Sigmoid colon (tissue), 7 donors: Measurements from ENCODE around the gene CCL14. TPM values are rescaled to one million over a fixed set of nuclear protein-coding genes. Genes with fewer than 3 reads are reported as not detected.
A peak's percentile ranks its signal among the peaks of the same experiment; 100 is the strongest.
"Not testable (repeated sequence)": the region's sequence is repeated elsewhere in the genome, so short reads cannot be mapped to it uniquely, and the experiment has no call there.

Experiments used
- DNase-seq: peaks from one replicate; pipeline ENCODE4 v3.0.0-alpha.2; 2019
- H3K27ac ChIP-seq, 4 donors: fragments of 200-600 bp; sonication (generic); one replicate each; pipeline ENCODE4 v1.5.1; 2016 to 2019; ENCODE audit warnings: mild to moderate bottlenecking in 1 of 4
- H3K27me3 ChIP-seq, 3 donors: fragments of 200-600 bp; sonication (generic); one replicate each; pipeline ENCODE4 v1.5.1; 2019; ENCODE audit warnings: mild to moderate bottlenecking in 1 of 3
- H3K36me3 ChIP-seq, 4 donors: fragments of 200-600 bp; sonication (generic); one replicate each; pipeline ENCODE4 v1.5.1; 2016 to 2019
- H3K4me1 ChIP-seq, 4 donors: fragments of 200-600 bp; sonication (generic); one replicate each; pipeline ENCODE4 v1.5.1; 2017 to 2019
- H3K4me3 ChIP-seq, 4 donors: fragments of 200-600 bp; sonication (generic); one replicate each; pipeline ENCODE4 v1.5.1; 2017 to 2019; ENCODE audit warnings: mild to moderate bottlenecking in 2 of 4, moderate library complexity in 1 of 4
- H3K9me3 ChIP-seq, 4 donors: fragments of 200-600 bp in 3 of 4; sonication (generic) in 3 of 4; one replicate each; pipeline versions ENCODE4 v1.5.1 to v1.6.1; 2013 to 2019
- CTCF ChIP-seq, 4 experiments: fragments of 450-650 bp in 3 of 4; fragments of 200-600 bp in 1 of 4; IDR thresholded peaks; one replicate each; pipeline ENCODE4 v1.5.1; 2016 to 2019; ENCODE audit warnings: antibody characterized with exemption in 4 of 4, mild to moderate bottlenecking in 3 of 4, moderate library complexity in 2 of 4
- EP300 ChIP-seq, 4 donors: sonication (generic); formaldehyde crosslinking; IDR thresholded peaks; one replicate each; pipeline ENCODE4 v1.6.1; 2017; ENCODE audit warnings: antibody characterized with exemption in 4 of 4
- POLR2A ChIP-seq, 2 donors: fragments of 450-650 bp; IDR thresholded peaks; one replicate each; pipeline ENCODE4 v1.6.1; 2016; ENCODE audit warnings: antibody characterized with exemption in 2 of 2, mild to moderate bottlenecking in 2 of 2, moderate library complexity in 2 of 2
- POLR2AphosphoS5 ChIP-seq, 4 donors: sonication (generic); formaldehyde crosslinking; IDR thresholded peaks; one replicate each; pipeline ENCODE4 v1.6.1; 2017; ENCODE audit warnings: antibody characterized with exemption in 4 of 4
- WGBS, 2 donors: extraction: QIAGEN DNeasy Blood & Tissue Kit; methylation state at CpG; one replicate each; pipeline ENCODE4 v1.1.7; 2013; 5-methylcytosine and 5-hydroxymethylcytosine counted together
- intact Hi-C: fragments of 100-400 bp; cut with DNase I; formaldehyde crosslinking; loops from one replicate; pipeline ENCODE4 v1.15.1; 2023
- polyA plus RNA-seq, 3 donors: library from polyadenylated mRNA; stranded (reverse); fragments of 200-250 nt; gene quantifications; one replicate each; pipeline ENCODE4 v1.2.3, GENCODE V29; 2013
- total RNA-seq, 4 donors: library from RNA; depleted of rRNA; stranded (reverse); fragments of >200 nt; gene quantifications; one replicate each; pipeline ENCODE4 v1.1.0, GENCODE V29; 2016
- donor health status: healthy with polysubstance abuse.
- donor health status: Bipolar disorder and iron deficiency.
- donor health status: healthy.

CCL14 gene
- total and polyA plus RNA-seq, 7 donors, result 0.60 to 30.0 (median 18.7) TPM; not detected in 1

DNA sequence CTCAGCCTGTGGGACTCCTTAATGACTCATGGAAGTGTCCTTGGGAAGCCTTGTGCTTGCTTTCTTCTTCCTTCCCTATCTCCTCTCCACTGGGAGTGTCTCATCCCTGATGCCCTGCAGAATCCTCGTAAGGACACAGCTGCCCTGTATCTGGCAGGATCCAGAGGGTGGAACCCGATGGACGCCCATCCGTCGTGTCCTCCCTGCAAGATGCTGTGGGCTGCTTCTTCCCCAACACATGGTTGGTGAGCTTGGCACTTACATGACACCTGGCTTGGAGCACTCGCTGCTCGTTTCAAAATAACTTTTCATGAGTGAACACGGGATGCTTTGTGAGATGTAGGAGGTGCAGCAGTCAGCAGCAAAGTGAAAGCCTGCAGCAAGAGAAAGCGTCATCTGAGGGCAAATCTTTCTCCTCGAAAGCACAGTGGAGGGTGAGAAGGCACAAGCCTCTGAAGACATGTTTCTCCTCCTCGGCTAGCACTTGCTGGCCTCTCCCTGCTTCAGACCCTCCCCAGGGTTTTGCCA lies 11.6 kb upstream of the CCL14 start:
- Histone ChIP-seq H3K36me3 (no peaks in the 10 kb centered on the region), H3K9me3 (peaks cover 0 to 3% (median 0%) of the 10 kb centered on the region in 4 donors), H3K27ac (no peak overlapping the region), H3K4me1 (peaks cover 0 to 6% (median 0%) of the 10 kb centered on the region in 4 donors), H3K27me3 (no peaks in the 10 kb centered on the region), H3K4me3 (no peak overlapping the region)
- TF ChIP-seq POLR2AphosphoS5 (IDR thresholded peaks at IDR 0.05) (no peak), CTCF (IDR thresholded peaks at IDR 0.05) (no peak), EP300 (IDR thresholded peaks at IDR 0.05) (no peak)
- intact Hi-C loops, result no loop called here
- 83% methylated on average over 11 of the region's 11 CpGs for WGBS, 2 donors
- DNase-seq, result no peak

- H3K9me3 ChIP-seq, H3K4me1 ChIP-seq, H3K27me3 ChIP-seq, DNase-seq, H3K36me3 ChIP-seq, H3K27ac ChIP-seq, intact Hi-C loops, H3K4me3 ChIP-seq: not testable (repeated sequence)
- 77 to 92% methylated on average over 2 of the region's 2 CpGs for WGBS, 2 donors
Observed at GRCh38 chr17:35995346-35995745, 8.8 kb upstream of the CCL14 start.

GRCh38 chr17:35991075-35991474 lies 4.5 kb upstream of the CCL14 start:
- H3K36me3 ChIP-seq, result no peaks in the 10 kb centered on the region
- WGBS, 2 donors, result 23 to 75% methylated on average over 2 of the region's 2 CpGs
- H3K27ac ChIP-seq, result no peak overlapping the region
- TF ChIP-seq EP300 (IDR thresholded peaks at IDR 0.05), result no peak
- no peak for TF ChIP-seq CTCF (IDR thresholded peaks at IDR 0.05)
- no peak for TF ChIP-seq POLR2AphosphoS5 (IDR thresholded peaks at IDR 0.05)
- no peak overlapping the region for H3K4me3 ChIP-seq
- H3K27me3 ChIP-seq, result peaks cover 0 to 6% (median 0%) of the 10 kb centered on the region in 3 donors
- no peaks in the 10 kb centered on the region for H3K4me1 ChIP-seq
- intact Hi-C loops, result no loop called here
- no peak for DNase-seq
- H3K9me3 ChIP-seq, result peaks cover 0 to 5% (median 0%) of the 10 kb centered on the region in 4 donors

DNA sequence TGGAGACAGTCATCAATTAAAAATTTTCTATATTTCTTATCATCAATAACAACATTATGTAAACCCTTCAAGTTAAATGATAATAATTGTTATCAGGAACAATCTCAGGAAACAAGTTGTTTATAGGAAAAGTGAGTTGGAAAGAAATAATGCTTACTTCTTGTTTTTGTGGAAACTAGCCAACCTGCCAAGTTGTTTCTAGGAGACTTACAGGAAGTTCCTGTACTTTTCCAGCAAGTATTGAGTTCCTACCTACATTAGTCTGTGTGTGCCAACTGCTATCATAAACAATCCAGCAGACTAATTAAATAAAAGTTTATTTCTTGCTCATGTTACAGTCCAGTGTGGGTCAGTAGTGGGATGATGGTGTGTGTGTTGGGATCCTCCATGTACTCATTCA lies 1.6 kb upstream of the CCL14 start:
- H3K36me3 ChIP-seq, result no peaks in the 10 kb centered on the region
- H3K9me3 ChIP-seq, result peaks cover 0 to 3% (median 0%) of the 10 kb centered on the region in 4 donors
- peaks cover 0 to 6% (median 0%) of the 10 kb centered on the region in 3 donors for H3K27me3 ChIP-seq
- H3K4me3 ChIP-seq, result no peak overlapping the region
- peak overlapping the region in 1 of 4 donors; percentile 32 for H3K27ac ChIP-seq
- no peak for TF ChIP-seq CTCF (IDR thresholded peaks at IDR 0.05)
- no peak for TF ChIP-seq POLR2A (IDR thresholded peaks at IDR 0.05)
- intact Hi-C loops, result no loop called here
- no peaks in the 10 kb centered on the region for H3K4me1 ChIP-seq
- no peak for DNase-seq

GRCh38 chr17:35984140-35984539 lies 2.4 kb downstream of the CCL14 start:
- TF ChIP-seq POLR2A (IDR thresholded peaks at IDR 0.05), result no peak
- H3K27me3 ChIP-seq, result no peaks in the 10 kb centered on the region
- H3K27ac ChIP-seq, result no peak overlapping the region
- intact Hi-C loops, result no loop called here
- H3K4me3 ChIP-seq, result no peak overlapping the region
- DNase-seq, result no peak
- no peaks in the 10 kb centered on the region for H3K36me3 ChIP-seq
- 95 to 97% methylated on average over 6 of the region's 6 CpGs for WGBS, 2 donors
- no peaks in the 10 kb centered on the region for H3K4me1 ChIP-seq
- H3K9me3 ChIP-seq, result peaks cover 0 to under 1% (median 0%) of the 10 kb centered on the region in 4 donors

GRCh38 chr17:35982409-35983191 lies 3.9 kb downstream of the CCL14 start:
- Histone ChIP-seq H3K4me1 (no peaks in the 10 kb centered on the region), H3K4me3 (no peak overlapping the region), H3K36me3 (no peaks in the 10 kb centered on the region), H3K9me3 (no peaks in the 10 kb centered on the region), H3K27me3 (no peaks in the 10 kb centered on the region), H3K27ac (no peak overlapping the region)
- DNase-seq, result no peak
- TF ChIP-seq POLR2A (IDR thresholded peaks at IDR 0.05) (no peak), EP300 (IDR thresholded peaks at IDR 0.05) (no peak), CTCF (IDR thresholded peaks at IDR 0.05) (no peak), POLR2AphosphoS5 (IDR thresholded peaks at IDR 0.05) (no peak)
- WGBS, 2 donors, result 92 to 94% methylated on average over 3 of the region's 3 CpGs
- intact Hi-C loops, result no loop called here
